ENCODE measurements around the gene MEI4. TPM values are rescaled to one million over a fixed set of nuclear protein-coding genes. Genes with fewer than 3 reads are reported as not detected.

MEI4 gene
- total and polyA plus RNA-seq, 2 of the 8 experiments (the other 6 are each of a cell fraction or from before 2014, with no cell fraction given): 0.05 to 0.24 TPM

DNA sequence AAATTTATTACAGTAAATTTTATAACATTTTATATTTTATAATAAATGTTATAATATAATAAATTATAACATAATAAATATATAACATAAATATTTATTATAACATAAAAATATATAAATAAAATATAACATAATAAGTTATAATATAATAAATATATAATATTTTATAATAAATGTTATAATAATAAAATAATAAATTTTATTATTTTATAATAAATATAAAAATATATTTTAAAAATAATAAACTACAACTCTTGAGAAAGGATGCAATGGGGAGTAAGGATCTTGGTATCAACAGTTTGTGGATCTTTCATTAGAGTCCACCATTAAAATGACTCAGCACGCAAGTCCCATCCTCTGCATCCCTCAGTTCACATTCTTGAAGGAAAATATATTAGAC is 312.6 kb downstream of the MEI4 start:
- no peaks in the 10 kb centered on the region for H3K79me1 ChIP-seq (ENCODE audit: low read depth, low read length)
- H3K79me2 ChIP-seq (ENCODE audit: control insufficient read depth in 1 of 2, insufficient read depth in 2 of 2, low read length in 2 of 2): no peaks in the 10 kb centered on the region
- H3K9ac ChIP-seq (replicated peaks in 1 of 4; ENCODE audit: extremely low read depth in 1 of 4, low read depth in 3 of 4, low read length in 3 of 4): no peak overlapping the region
- no peak overlapping the region for H3K4me2 ChIP-seq (ENCODE audit: insufficient read depth in 1 of 2, low read depth in 2 of 2, low read length in 2 of 2)
- H3K4me3 ChIP-seq (ENCODE audit: extremely low read depth in 1 of 4, insufficient read depth in 2 of 4, low read depth in 3 of 4, low read length in 4 of 4): no peak overlapping the region
- H4K8ac ChIP-seq (ENCODE audit: extremely low read depth, insufficient read depth, low read length): no peak overlapping the region
- no peaks in the 10 kb centered on the region for H3K4me1 ChIP-seq (replicated peaks in 1 of 4; ENCODE audit: control insufficient read depth in 3 of 4, insufficient read depth in 4 of 4, low read length in 3 of 4)
- H4K5ac ChIP-seq (ENCODE audit: insufficient read length, low read depth, low read length): no peak overlapping the region
- H2BK120ac ChIP-seq (replicated peaks; ENCODE audit: low read depth, low read length): no peak overlapping the region
- no peak overlapping the region for H3K56ac ChIP-seq (replicated peaks; ENCODE audit: insufficient read length, low read depth, low read length)
- no peak overlapping the region for H2BK12ac ChIP-seq (ENCODE audit: low read depth, low read length)
- H2BK20ac ChIP-seq (ENCODE audit: low read length): no peak overlapping the region
- no peak overlapping the region for H2AK5ac ChIP-seq (ENCODE audit: low read depth, low read length)
- H3K23me2 ChIP-seq (ENCODE audit: low read depth, low read length): no peaks in the 10 kb centered on the region
- H3K23ac ChIP-seq (ENCODE audit: insufficient read length): no peak overlapping the region
- H3K14ac ChIP-seq (ENCODE audit: insufficient read length): no peak overlapping the region
- WGBS, 2 experiments (ENCODE audit: extremely low coverage in 1 of 2, insufficient coverage in 1 of 2, insufficient read length in 1 of 2, insufficient replicate concordance in 2 of 2, low coverage in 1 of 2, low lambda C conversion rate in 2 of 2, missing lambda C conversion rate in 1 of 2): 96% methylated on average over 1 of the region's 1 CpG; no CpG with 5 or more reads in 1 of the 2 experiments
- H4K20me1 ChIP-seq (replicated peaks in 1 of 2; ENCODE audit: control insufficient read depth in 1 of 2, insufficient read depth in 2 of 2, low read length in 2 of 2): no peaks in the 10 kb centered on the region
- no peak overlapping the region for H2AFZ ChIP-seq (ENCODE audit: low read length)
- FAIRE-seq: no peak
- no peak overlapping the region for H3K27ac ChIP-seq (ENCODE audit: low read depth, low read length)
- POLR2A ChIA-PET (ENCODE audit: partially characterized antibody): no interaction called here
- no peak overlapping the region for H2BK5ac ChIP-seq (ENCODE audit: low read depth, low read length)
- H3K27me3 ChIP-seq (replicated peaks in 1 of 4; ENCODE audit: control insufficient read depth in 3 of 4, extremely low read depth in 1 of 4, insufficient read depth in 3 of 4, low read length in 3 of 4): no peaks in the 10 kb centered on the region
- H3K36me3 ChIP-seq (ENCODE audit: control insufficient read depth in 2 of 4, insufficient read depth in 4 of 4, low read length in 3 of 4): no peaks in the 10 kb centered on the region
- DNase-seq (ENCODE audit: low read depth in 1 of 2, low spot score in 2 of 2): no peak
- H4K91ac ChIP-seq (replicated peaks; ENCODE audit: insufficient read length, low read length): no peak overlapping the region
- CTCF ChIA-PET (ENCODE audit: partially characterized antibody): no interaction called here
- H3K4ac ChIP-seq (replicated peaks; ENCODE audit: insufficient read length, low read depth, low read length): no peak overlapping the region
- peaks cover 7 to 14% of the 10 kb centered on the region in 2 experiments; a peak in 3 of 4 replicates for H3K9me3 ChIP-seq (ENCODE audit: insufficient read depth in 2 of 2, low read depth in 1 of 2, low read length in 1 of 2)
- no peak overlapping the region for H2BK15ac ChIP-seq (ENCODE audit: low read length)
- no peak overlapping the region for H3K18ac ChIP-seq (ENCODE audit: extremely low read depth, low read length)
- TF ChIP-seq RNF2 (IDR thresholded peaks at IDR 0.05; ENCODE audit: borderline replicate concordance, low read depth, low read length, missing control alignments, poor library complexity, severe bottlenecking) (no peak), CHD1 (IDR thresholded peaks at IDR 0.05; ENCODE audit: low read depth, low read length) (no peak), RAD21 (IDR thresholded peaks at IDR 0.05 in 1 of 2, conservative IDR thresholded peaks at IDR 0.05 in 1 of 2; ENCODE audit: low read depth in 2 of 2, low read length in 2 of 2) (no peak), SUZ12 (IDR thresholded peaks at IDR 0.05; ENCODE audit: low read length) (no peak), SP1 (IDR thresholded peaks at IDR 0.05; ENCODE audit: low read depth, low read length) (no peak), NANOG (IDR thresholded peaks at IDR 0.05; ENCODE audit: insufficient read depth, low read depth, low read length, poor library complexity, severe bottlenecking) (no peak), NRF1 (IDR thresholded peaks at IDR 0.05; ENCODE audit: low read depth, low read length) (no peak), CBX8 (IDR thresholded peaks at IDR 0.05; ENCODE audit: borderline replicate concordance, low read depth, low read length) (no peak)
- TF ChIP-seq, protein P1, sequence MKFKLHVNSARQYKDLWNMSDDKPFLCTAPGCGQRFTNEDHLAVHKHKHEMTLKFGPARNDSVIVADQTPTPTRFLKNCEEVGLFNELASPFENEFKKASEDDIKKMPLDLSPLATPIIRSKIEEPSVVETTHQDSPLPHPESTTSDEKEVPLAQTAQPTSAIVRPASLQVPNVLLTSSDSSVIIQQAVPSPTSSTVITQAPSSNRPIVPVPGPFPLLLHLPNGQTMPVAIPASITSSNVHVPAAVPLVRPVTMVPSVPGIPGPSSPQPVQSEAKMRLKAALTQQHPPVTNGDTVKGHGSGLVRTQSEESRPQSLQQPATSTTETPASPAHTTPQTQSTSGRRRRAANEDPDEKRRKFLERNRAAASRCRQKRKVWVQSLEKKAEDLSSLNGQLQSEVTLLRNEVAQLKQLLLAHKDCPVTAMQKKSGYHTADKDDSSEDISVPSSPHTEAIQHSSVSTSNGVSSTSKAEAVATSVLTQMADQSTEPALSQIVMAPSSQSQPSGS (IDR thresholded peaks at IDR 0.05; ENCODE audit: low read length): no peak
- TF ChIP-seq, protein P2, sequence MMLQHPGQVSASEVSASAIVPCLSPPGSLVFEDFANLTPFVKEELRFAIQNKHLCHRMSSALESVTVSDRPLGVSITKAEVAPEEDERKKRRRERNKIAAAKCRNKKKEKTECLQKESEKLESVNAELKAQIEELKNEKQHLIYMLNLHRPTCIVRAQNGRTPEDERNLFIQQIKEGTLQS (IDR thresholded peaks at IDR 0.05; ENCODE audit: insufficient read depth, low read depth, low read length): no peak

All from H1 (cell line).